ENCODE measurements around the gene PHLDB1.

The PHLDB1 gene

DNA sequence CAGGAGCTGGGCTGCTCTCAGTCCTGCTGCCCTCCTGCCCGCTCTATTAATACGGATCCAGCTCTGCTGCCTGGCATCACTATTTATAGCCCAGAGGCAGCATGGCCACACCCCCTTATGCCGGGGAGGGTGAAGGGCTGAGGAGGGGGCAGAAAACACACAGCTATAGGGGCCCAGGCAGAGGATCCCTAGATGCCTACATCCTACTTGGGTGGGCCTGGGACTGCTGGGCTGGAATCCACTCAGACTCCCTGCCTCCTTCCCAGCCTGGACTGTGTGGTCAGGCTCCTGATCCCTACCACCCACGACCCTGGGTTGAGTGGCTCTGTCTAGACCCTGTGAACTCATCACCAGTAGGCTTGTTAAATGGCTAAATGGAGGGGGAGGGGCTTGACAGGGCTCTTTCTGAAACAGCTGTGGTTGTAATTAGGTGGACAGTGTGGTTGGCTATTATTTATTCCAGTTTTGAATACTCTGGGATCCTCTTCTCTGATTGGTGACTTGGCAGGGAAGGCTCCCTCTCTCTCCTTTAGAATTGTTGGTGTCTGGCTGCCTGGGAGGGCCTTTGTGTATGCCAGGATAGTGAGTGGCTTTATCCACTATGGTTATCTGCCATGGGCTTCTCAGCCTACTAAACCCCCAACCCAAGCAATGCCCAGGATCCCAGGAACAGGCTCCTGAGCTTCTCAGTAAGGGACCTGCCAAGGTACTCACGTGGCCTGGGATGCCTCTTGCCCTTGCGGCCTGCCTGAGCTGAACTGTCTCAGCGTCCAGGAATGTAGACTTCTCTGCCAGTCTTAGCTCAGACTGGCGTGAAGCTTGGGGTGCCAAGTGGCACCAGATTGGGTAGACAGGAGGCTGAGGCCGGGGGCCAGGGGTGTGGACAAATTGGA lies 15.2 kb downstream of the PHLDB1 start:
- peak; percentile 56 for DNase-seq

DNA sequence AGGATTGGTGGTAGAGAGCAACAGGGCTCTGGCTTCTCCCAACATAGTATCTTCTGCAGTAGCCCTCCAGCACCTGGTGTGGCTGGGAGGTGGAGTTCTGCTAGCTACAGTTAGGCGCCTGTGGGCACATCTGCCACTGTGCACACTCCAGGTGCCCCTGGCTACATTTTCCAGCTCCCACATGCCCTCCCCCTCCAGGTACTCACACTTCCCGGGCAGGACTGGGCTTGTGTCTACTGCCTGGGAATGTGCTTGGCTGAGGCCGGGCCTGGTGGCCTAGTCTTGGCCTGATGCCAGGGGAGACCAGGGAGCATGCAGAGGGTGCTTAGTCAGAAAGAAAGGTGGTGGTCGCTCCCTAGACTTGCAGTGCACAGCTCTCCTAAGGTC lies 15.8 kb downstream of the PHLDB1 start:
- peak; percentile 43 for DNase-seq

DNA sequence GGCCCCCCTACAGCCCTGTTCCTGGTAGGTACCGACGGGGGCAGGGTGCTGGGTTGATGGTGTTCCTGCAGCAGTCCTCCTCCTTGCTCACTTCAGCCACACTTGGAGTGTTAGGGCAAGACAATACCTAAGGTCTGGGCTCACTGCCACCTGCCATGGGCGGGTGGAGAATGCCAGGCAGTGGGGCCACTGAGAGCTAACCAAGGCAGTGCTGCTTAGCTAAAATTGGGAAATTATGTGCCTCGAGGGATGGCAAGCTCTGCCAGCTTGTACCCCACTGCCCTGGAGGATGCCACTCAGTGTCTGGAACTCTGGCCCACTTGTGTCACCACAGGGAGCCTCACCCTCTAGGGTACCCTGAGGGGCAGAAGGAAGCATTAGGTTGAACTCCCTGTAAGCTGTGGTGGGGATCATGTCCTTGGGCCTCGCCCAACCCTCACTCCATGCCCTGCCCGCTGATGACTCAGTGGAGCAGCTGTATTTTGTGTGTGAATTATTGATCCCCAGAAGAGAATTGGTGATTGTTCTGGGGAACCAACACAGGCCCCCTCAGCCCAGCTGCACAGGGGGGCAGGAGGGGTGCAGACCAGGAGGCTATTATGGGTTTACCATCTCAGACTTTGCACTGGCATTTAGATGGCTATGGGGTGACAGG lies 17.7 kb downstream of the PHLDB1 start:
- no peak for DNase-seq

DNA sequence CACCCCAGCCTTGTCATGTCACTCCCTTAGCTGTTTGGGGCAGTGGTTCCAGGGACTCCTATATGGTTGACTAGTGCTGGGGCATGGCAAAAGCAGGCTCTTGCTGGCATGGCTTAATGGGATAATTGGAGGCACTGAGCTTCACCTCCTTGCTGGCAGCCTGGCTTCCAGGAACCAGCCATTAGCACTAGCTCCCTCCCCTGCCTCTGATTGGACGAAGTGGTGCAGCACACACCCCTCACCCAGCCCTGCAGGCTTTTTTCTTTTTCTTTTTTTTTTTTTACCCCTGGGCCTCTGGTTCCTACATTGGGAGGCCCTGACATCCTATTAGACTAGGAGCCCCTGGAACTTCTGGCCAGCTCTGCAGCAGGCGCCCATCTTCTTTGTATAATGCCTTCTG lies 18.6 kb downstream of the PHLDB1 start:
- no peak for DNase-seq

DNA sequence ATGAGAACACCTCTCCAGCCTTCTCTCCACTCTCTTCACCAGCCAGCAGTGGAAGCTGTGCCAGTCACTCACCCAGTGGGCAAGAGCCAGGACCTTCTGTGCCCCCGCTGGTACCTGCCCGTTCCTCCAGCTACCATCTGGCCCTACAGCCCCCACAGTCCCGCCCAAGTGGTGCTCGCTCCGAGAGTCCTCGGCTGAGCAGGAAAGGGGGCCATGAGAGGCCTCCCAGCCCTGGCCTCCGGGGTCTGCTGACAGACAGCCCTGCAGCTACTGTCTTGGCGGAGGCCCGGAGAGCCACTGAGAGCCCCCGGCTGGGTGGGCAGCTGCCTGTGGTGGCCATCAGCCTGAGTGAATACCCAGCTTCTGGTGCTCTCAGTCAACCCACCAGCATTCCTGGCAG lies 20.2 kb downstream of the PHLDB1 start:
- no peak for DNase-seq

DNA sequence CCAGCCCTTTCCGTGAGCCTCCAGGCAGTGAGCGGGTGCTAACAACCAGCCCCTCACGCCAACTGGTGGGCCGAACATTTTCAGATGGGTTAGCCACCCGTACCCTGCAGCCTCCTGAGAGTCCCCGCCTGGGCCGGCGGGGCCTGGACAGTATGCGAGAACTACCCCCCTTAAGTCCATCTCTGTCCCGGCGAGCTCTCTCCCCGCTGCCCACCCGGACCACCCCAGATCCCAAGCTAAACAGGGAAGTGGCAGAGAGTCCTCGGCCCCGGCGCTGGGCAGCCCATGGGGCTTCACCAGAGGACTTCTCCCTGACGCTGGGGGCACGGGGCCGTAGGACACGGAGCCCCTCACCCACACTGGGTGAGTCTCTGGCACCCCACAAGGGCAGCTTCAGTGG lies 20.6 kb downstream of the PHLDB1 start:
- no peak for DNase-seq

DNA sequence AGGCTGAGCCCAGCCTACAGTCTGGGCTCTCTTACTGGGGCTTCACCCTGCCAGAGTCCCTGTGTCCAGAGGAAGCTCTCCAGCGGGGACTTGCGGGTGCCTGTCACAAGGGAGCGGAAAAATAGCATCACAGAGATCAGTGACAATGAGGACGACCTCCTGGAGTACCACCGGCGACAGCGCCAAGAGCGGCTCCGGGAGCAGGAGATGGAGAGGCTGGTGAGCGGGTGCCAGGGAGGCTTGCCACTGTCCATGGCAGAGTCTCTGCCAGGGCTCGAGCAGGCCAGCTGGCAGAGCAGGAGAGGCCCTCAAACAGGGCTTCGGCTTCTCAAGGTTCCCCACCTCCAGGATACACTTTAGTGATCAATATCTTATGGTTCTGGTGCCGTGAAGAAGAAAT lies 21.0 kb downstream of the PHLDB1 start:
- no peak for DNase-seq

DNA sequence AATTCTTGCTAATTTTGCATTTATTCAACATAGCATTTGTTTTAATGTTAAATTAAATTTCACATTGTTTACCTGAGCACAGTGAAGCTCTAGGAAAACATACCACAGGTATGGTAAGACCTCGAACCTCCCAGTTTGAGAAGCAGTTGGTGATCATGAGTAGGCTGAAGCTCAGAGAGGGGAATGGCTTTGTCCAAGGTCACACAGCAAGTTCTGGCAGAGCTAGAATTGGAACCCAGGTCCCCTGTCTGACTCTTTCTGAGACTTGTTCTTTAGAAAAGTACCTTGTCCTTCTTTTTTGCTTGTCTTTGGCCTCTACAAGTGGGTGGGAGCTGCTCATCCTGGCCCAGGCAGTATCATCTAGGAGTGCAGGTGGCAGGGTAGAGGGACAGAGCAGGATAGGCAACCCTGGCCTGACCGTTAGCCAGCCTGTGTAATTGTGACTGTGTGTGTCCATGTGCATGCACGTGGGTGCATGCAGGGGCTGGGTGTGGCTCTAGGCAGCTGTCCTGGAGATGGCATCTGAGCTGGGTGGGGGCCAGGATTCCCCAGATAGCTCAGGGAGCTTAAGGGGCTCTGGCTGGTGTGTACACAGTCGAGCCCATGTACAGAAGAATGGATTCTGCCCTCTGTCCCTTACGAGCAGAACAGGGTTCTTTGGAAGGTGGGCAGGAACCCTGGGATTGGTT lies 21.6 kb downstream of the PHLDB1 start:
- no peak for DNase-seq

DNA sequence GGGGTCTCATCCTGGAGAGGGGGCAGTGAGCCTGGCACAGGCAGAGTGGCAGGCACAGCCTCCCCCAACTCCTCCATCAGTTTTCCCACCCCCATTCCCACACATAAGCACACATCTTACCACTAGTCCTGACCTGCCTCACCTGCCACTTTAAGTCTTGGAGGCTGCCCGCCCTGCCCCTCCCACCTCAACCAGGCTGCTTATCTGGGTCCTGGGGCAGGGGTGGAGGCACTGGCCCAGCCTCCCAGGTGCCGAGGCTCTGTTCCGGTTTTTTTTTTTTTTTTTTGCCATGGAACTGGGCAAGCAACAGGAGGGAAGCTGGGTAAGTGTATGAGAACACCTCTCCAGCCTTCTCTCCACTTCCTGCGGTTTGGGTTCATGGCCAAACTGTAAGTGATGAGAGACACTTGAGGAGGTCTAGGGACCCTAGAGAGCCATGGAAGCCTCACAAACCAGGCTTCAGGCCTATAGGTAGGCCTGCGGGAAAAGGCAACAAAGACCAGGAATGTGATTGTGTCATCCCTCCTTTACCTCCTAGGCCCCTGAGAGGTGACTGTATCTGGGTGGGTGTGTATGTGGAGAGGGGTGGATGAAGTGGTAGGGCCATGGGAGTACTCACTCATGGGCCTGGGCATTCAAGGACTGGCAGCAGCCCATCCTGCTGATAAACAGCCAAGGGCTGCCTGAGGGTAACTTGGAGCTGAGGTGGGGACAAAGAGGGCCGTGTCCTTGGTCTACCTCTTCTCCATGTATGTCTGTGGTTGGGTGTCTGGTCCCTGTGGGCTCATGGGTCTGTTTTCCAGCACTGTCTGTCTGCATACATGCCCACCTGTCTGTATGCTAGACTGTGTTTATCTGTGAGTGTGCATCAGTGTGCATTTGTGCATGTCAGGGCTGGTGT lies 22.6 kb downstream of the PHLDB1 start:
- DNase-seq, result no peak

DNA sequence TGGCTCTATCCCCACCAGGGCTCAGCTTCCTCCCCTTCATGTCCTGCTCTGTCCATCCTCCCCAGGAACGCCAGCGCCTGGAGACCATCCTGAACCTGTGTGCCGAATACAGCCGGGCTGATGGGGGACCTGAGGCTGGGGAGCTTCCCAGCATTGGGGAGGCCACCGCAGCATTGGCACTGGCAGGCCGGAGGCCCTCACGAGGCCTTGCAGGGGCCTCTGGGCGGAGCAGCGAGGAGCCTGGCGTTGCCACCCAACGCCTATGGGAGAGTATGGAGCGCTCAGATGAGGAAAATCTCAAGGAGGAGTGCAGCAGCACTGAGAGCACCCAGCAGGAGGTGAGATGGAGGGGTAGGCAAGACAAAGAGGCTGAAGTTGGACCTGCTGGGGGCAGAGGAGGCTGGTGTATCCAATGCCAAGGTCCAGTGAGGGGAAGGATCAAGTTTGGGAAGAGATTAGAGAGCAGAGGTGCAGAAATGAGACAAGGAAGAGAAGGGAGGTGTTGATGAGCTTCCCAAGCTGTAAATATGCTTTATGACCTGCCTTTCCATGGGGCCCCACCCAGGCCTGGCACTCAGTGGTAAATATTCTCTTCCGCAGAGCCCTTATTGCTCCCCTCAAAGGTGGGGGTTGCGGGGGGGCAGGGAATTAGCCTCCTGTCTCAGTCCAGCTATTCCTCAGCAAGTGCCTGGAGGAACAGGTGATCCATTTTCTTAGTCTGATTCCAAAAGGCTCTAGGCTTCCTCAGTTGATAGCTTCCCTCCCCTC lies 23.9 kb downstream of the PHLDB1 start:
- no peak for DNase-seq

DNA sequence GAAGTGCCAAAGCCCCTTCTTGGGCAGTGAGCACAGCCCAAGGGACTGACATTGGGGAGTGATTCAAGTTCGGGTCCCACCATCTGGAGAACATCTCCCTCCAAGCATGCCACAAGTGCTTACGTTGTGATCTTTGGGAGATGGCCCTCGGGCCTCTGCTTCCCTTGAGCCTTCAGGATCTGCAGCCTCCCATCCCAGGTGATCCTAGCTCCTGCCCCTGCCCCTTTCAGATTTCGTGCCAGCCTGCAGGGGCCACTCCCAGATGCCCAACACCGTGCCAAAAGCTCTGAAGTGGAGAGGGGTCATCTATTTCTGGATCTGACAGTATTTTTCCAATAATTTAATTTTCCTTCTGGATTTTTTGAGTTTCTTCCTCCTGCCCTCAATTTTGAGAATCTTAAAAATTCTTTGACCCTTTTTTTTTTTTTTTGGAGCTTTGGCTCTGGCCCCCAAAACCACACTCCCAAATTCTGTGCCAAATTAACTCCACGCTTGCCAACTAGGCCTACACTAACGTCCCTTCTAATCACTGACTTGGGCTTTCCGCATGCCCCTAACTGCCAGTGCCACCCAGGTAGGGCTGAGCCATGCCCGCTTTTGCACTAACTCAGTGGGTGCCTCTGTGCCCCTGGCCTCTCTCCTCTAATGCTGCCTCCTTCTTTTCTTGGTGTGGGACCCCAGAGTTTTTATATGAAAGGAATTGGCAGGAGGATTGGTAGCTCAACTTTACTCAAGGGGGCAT lies 25.3 kb downstream of the PHLDB1 start:
- DNase-seq, result no peak

DNA sequence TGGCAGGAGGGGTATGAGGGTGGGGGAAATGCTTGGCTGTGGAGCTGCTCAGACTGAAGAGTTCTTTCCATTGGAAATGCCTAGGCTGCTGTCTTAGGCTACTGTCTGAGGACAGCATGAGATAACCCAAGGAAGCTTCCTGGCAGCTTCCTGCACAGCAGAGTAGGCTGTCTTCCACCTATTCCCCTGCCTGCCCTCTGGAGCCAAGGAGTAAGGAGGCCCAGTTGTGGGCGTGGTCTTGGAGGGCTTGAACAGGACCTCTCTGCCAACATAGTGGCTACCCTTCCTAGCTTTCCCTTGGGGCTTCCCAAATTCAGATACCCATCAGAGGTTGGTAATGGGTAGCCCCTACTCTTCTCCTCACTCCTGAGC lies 25.9 kb downstream of the PHLDB1 start:
- DNase-seq, result no peak

DNA sequence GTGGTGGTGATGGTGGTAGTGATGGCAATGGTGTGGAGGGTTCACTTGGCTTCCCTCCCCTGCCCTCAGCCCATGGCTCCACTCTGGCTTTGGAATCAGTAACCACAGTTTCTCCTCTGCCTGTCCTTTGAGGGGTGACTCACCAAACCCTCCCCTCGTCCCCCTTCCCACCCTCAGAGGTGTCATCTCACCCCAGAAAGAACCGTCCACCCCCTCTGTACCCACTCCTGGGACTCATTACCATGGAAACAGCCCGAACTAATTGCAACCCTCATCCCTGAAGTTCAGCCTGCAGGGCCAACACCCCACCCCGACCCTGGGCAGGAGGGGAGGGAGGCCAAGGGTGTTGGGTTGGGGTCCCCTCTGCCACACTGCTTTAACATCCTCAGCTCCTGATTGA lies 26.6 kb downstream of the PHLDB1 start:
- peak; percentile 61 for DNase-seq

DNA sequence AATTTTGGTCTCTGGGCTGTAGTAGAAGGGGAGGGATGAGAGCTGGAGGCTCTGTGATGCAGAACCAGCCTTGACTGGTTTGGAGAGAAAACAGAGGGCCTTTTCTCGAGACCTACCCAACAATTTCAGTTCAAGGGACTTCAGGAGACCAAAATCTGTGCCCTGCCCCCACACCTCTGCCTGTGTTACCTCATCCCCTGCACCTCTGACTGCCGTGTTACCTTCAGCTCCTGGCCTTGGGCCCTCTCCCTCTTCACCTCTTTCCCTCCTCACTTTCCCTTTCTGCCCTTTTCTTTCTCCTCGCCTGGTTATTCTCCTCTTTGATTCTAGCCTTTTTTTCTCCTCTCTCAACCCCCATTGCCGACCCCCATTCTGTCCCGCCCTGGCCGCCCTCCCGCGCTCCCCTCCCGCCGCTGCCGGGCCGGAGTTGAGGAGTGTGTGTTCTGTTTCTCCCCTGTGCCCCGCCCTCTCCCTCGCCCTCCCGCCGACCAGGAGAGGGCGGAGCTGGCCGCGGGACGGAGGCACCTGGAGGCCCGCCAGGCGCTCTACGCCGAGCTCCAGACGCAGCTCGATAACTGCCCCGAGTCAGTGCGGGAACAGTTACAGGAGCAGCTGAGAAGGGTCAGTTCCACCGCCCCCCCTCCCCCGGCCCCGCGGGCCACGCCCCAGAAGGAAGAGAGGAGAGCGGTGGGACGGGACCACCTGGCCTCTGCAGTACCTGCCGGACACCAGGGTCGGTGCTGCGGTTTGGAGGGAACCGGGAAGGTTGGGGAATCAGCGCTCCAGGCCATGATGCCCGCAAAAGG lies 27.2 kb downstream of the PHLDB1 start:
- DNase-seq, result peak; percentile 62

DNA sequence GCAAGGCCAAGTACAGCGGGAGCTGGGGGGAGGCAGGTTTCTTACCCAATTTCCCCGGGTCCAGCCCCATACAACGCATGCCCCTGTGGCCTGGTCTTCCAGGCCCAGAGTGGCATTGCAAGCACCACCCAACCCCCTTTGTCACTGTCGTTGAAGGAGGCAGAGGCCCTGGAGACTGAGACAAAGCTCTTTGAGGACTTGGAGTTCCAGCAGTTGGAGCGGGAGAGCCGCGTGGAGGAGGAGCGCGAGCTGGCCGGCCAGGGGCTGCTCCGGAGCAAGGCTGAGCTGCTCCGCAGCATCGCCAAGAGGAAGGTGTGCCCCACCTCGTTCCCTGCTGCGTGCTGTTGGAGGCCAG lies 27.8 kb downstream of the PHLDB1 start:
- no peak for DNase-seq

DNA sequence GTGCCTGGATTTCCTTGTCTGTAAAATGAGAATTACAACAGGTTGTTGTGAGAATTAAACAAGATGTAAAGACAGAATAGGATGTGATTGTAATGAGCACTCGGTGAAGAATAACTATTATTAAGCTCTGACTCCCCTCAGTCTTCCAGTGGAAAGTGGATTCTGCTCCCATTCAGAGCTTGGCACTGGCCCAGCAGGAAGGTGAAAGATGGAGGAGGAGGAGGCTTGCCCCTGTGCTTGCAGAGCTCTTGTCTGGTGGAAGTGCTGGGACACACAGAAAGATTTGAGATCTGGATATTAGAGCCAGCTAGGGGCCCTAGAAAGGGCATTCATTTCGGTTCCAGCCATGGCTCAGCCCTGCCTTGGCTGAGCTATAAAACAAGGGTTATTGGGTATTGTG lies 28.2 kb downstream of the PHLDB1 start:
- no peak for DNase-seq

DNA sequence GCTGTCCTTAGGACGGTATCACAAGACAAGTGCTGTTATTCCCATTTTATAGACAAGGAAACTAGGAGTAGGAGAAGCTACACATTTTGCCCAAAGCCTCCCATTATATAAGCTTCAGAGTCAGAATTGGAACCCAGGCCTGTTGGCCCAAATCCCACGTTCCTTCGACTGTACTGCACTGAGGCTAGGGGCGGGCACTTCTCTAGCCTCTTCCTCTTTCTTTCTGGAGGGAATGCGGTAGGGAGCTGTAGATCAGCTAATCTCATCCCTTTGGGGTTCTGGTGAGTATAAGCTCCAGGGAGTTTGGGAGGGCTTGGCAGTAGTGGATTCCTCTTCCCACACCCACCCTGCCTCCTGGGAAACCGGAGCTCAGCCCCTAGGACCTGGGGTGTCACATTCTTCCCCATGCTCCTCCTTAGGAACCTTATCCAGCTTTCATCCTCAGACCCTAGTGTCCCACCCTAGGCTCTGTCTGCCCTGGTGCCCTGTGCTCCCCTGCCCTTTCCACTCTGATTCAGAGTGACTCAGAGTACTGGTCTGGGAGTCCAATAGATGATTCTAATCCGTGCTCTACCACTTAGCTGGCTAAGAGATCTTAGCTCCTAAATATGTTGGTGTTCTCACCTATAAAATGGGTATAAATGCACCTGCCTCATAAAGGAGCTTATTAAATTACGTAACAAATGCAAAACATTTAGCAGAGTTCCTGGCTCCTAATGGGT lies 29.3 kb downstream of the PHLDB1 start:
- no peak for DNase-seq

DNA sequence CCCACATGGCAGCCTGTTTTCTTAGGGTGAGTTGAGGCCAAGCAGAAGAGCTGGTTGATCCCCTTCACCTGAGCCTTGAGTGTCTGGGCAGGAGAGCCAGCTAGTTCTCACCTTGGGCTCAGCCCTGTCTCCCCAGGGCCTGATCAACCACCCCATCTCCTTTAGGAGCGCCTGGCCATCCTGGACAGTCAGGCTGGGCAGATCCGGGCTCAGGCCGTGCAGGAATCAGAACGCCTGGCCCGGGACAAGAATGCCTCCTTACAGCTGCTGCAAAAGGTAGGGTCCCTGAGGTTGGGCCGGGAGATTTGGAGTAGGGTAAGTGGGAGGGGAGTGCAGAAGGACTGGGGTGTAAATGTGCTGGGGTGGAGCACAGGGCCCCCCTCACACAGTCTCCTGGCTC lies 31.3 kb downstream of the PHLDB1 start:
- DNase-seq, result no peak

DNA sequence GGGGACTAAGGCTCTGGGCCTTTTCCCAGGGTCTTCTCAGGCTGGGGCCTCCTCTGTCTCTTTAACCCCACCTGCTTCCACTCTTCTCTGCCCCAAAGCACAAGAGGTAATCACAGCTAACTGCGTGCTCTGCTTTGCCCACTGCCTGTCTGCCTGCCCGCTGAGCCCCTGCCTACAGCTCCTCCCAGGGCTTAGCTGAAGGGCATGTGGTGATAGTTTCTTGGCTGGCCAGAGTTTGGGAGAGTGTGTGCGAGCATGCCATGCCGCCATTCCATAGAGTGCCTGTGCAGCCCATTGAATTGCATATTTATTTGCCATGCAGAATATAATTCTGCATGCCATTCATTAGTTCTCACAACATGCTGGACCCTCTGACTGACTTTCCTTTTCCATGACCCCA lies 32.5 kb downstream of the PHLDB1 start:
- no peak for DNase-seq
